Neural crest cell (in vitro differentiated cells): Measurements from ENCODE around the gene FOXP1. TPM values are rescaled to one million over a fixed set of nuclear protein-coding genes. Genes with fewer than 3 reads are reported as not detected.

Source experiments
- DNase-seq: peaks from one replicate; pipeline ENCODE4 v3.0.0; 2021; ENCODE audit warnings: low read depth, mixed read lengths, low spot score
- H3K27ac Mint-ChIP-seq: one replicate; pipeline ENCODE4 v1.8.0; 2021; ENCODE audit warnings: mild to moderate bottlenecking, mixed read lengths; ENCODE audit not compliant: unreplicated experiment
- H3K27me3 Mint-ChIP-seq: 2 replicates; pipeline ENCODE4 v1.8.0; 2021; ENCODE audit warnings: low read depth, mild to moderate bottlenecking, mixed read lengths
- H3K36me3 Mint-ChIP-seq: 2 replicates; pipeline ENCODE4 v1.8.0; 2021; ENCODE audit warnings: low read depth, mild to moderate bottlenecking, mixed read lengths
- H3K4me1 Mint-ChIP-seq: 2 replicates; pipeline ENCODE4 v1.8.0; 2021; ENCODE audit warnings: mixed read lengths
- H3K4me3 Mint-ChIP-seq: one replicate; pipeline ENCODE4 v1.8.0; 2021; ENCODE audit warnings: mild to moderate bottlenecking, mixed read lengths
- H3K9me3 Mint-ChIP-seq: 2 replicates; pipeline ENCODE4 v1.8.0; 2021; ENCODE audit warnings: mixed read lengths
- CTCF ChIP-seq: fragments of 200-600 bp; sonication (generic); conservative IDR thresholded peaks from 2 replicates; pipeline ENCODE4 v1.5.0; 2021; ENCODE audit warnings: antibody characterized with exemption, mild to moderate bottlenecking
- total RNA-seq: library from RNA; stranded (reverse); gene quantifications from 2 replicates; pipeline ENCODE4 v1.2.1, GENCODE V29; 2021

FOXP1 gene
- total RNA-seq, 1 donor from 2014 or later = 22.8 TPM

- DNase-seq = no peak
- H3K36me3 Mint-ChIP-seq = peaks cover 9% of the 10 kb centered on the region
- H3K4me3 Mint-ChIP-seq = no peak overlapping the region
- H3K4me1 Mint-ChIP-seq = peaks cover 16% of the 10 kb centered on the region
- no peak overlapping the region for H3K27ac Mint-ChIP-seq
- H3K9me3 Mint-ChIP-seq = no peaks in the 10 kb centered on the region
- no peak for TF ChIP-seq CTCF
- H3K27me3 Mint-ChIP-seq = no peaks in the 10 kb centered on the region
Measured at GRCh38 chr3:71001303-71001830, 582.2 kb downstream of the FOXP1 start.

DNA sequence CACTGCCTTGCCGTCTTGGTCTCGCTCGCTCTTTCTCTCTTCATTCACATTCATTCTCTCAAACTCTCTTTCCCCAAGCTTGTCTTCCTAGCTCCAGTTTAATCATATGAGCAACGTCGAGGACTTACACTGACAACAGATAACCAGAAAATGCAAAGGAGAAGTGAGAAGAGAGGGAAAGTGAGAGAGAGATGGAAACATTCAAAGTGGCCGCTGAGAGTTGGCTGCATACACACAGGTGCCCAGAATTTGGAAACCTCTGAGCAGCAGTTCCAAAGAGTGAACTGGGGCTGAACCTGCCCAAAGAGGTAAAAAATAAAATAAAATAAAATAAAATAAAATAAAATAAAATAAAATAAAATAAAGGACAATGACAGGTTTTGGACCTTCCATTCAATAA lies 583.0 kb downstream of the FOXP1 start:
- no peaks in the 10 kb centered on the region for H3K9me3 Mint-ChIP-seq
- H3K27ac Mint-ChIP-seq = no peak overlapping the region
- H3K4me1 Mint-ChIP-seq = peaks cover 11% of the 10 kb centered on the region
- H3K27me3 Mint-ChIP-seq = no peaks in the 10 kb centered on the region
- no peak for DNase-seq
- peaks cover 9% of the 10 kb centered on the region for H3K36me3 Mint-ChIP-seq
- H3K4me3 Mint-ChIP-seq = no peak overlapping the region
- TF ChIP-seq CTCF = no peak

DNA sequence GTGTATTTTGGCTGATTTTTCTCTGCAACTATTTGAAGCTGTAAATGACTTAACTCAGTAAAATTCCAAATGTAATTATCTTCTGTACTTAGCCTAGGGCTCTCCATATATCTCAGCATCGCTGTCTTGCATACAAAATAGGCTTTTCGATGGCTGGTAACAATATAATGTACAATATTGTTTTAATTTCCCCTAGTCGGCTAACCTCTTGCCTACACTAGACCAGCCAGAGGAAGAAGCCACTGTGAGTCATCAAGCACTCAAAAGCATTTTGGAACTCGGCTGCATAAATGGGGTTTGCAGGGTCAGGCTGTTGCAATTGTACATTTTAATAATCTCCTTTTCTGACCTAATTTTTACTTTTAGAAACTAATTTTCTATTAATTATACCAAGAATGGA lies 583.8 kb downstream of the FOXP1 start:
- peaks cover 9% of the 10 kb centered on the region for H3K4me1 Mint-ChIP-seq
- no peaks in the 10 kb centered on the region for H3K9me3 Mint-ChIP-seq
- no peaks in the 10 kb centered on the region for H3K27me3 Mint-ChIP-seq
- DNase-seq = no peak
- no peak overlapping the region for H3K27ac Mint-ChIP-seq
- no peak overlapping the region for H3K4me3 Mint-ChIP-seq
- H3K36me3 Mint-ChIP-seq = peaks cover 9% of the 10 kb centered on the region
- no peak for TF ChIP-seq CTCF

DNA sequence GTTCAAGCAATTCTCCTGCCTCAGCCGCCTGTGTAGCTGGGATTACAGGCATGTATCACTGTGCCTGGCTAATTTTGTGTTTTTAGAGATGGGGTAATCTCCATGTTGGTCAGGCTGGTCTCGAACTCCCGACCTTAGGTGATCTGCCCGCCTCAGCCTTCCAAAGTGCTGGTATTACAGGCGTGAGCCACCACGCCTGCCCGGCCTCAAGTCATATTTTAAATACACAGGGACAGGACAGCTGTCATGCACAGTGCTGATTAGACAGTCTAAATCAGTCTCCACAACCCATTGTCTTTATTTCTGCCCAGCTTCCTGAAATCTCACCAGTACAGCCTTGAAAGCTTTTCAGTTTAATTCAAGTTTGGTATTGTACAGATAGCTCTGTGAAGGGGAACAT lies 587.4 kb downstream of the FOXP1 start:
- peaks cover 2% of the 10 kb centered on the region for H3K9me3 Mint-ChIP-seq
- DNase-seq = no peak
- H3K36me3 Mint-ChIP-seq = peaks cover 15% of the 10 kb centered on the region
- no peak overlapping the region for H3K4me3 Mint-ChIP-seq
- peaks cover 9% of the 10 kb centered on the region for H3K4me1 Mint-ChIP-seq
- H3K27me3 Mint-ChIP-seq = no peaks in the 10 kb centered on the region
- no peak overlapping the region for H3K27ac Mint-ChIP-seq
- no peak for TF ChIP-seq CTCF

DNA sequence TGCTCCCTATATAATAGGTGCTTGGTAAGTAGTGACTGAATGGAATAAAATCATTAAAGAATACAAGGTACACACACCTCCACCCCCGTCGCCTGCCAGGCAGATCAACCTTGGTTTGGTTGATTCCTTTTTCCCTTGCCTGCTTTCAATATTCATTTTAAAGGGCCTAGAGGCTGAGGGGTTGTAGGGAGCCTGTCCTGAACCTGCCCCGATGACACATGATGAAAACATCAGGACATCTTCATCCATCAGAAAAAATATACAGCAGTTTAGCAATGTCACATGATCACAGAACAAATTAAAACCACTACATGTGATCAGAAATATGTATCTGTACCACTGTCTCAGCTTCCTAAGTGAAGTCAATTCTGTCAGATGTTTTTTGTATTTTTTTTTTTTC lies 588.9 kb downstream of the FOXP1 start:
- Mint-ChIP-seq H3K4me3 (no peak overlapping the region), H3K27ac (no peak overlapping the region), H3K4me1 (peaks cover 1% of the 10 kb centered on the region), H3K27me3 (no peaks in the 10 kb centered on the region), H3K36me3 (peaks cover 17% of the 10 kb centered on the region), H3K9me3 (peaks cover 3% of the 10 kb centered on the region)
- no peak for DNase-seq
- no peak for TF ChIP-seq CTCF
